HepG2 (cell line): ENCODE results near the gene ZMIZ1. TPM values are rescaled to one million over a fixed set of nuclear protein-coding genes. Genes with fewer than 3 reads are reported as not detected.
A peak's percentile ranks its signal among the peaks of the same experiment; 100 is the strongest.

Experiments used
- ATAC-seq: fragments of 200-7000 bp; cut with Tn5 transposase; 3 replicates; pipeline ENCODE4 v1.9.1; 2020; ENCODE audit warnings: mild to moderate bottlenecking, moderate library complexity
- BruUV-seq: library from RNA; stranded (reverse); fragments of 400-500 nt; replicated peaks from 2 replicates; lab custom pipeline; 2021; lab: Mats Ljungman, UMichigan
- CTCF ChIA-PET: fragments of 300-600 bp; formaldehyde crosslinking; extraction: SDS; loops from one replicate; lab custom pipeline; 2021; ENCODE audit warnings: low total read pairs, inconsistent platforms, low intra/inter-chr PET ratio; lab: Yijun Ruan, JAX
- POLR2A ChIA-PET: fragments of 350-600 bp; sonication (Branson Sonifier 250); formaldehyde crosslinking; loops from one replicate; lab custom pipeline; 2020; ENCODE audit warnings: antibody characterized with exemption, inconsistent platforms; lab: Yijun Ruan, JAX
- DNase-seq: peaks from one replicate; pipeline ENCODE4 v3.0.0-alpha.2; 2015; ENCODE audit warnings: low spot score
- FAIRE-seq: peaks from 3 replicates; lab custom pipeline; 2011; peaks lifted over from hg19 to GRCh38; lab: Jason Lieb, UNC
- H2AFZ ChIP-seq: one replicate; pipeline ENCODE4 v1.6.1; 2011; ENCODE audit warnings: low read length, inconsistent platforms
- H3K27ac ChIP-seq: fragments of 300-600 bp; 3 replicates; pipeline ENCODE4 v1.8.0; 2011; ENCODE audit warnings: mixed run types, mild to moderate bottlenecking, mixed read lengths, low read length, inconsistent platforms; ENCODE audit not compliant: insufficient read depth; ENCODE audit errors: extremely low read length
- H3K27me3 ChIP-seq, 2 experiments: fragments of 200-600 bp in 1 of 2; 2 replicates in 1 of 2; 3 replicates in 1 of 2; pipeline versions ENCODE4 v1.6.0 to v1.8.0; 2011; ENCODE audit warnings: low read length in 2 of 2, mild to moderate bottlenecking in 2 of 2, moderate library complexity in 2 of 2, inconsistent platforms in 1 of 2; ENCODE audit not compliant: insufficient read depth in 2 of 2, control insufficient read depth in 1 of 2
- H3K36me3 ChIP-seq, 2 experiments: fragments of 200-600 bp in 1 of 2; replicated peaks in 1 of 2; 2 replicates in 1 of 2; 3 replicates in 1 of 2; pipeline versions ENCODE4 v1.5.1 to v1.8.0; 2011; ENCODE audit warnings: low read length in 2 of 2, inconsistent platforms in 1 of 2; ENCODE audit not compliant: insufficient read depth in 2 of 2, control insufficient read depth in 1 of 2
- H3K4me1 ChIP-seq: 2 replicates; pipeline ENCODE4 v1.5.1; 2012; ENCODE audit warnings: low read length, inconsistent platforms; ENCODE audit not compliant: insufficient read depth
- H3K4me2 ChIP-seq: 2 replicates; pipeline ENCODE4 v1.6.0; 2011; ENCODE audit warnings: low read depth, low read length, inconsistent platforms
- H3K4me3 ChIP-seq, 3 experiments: fragments of 200-600 bp in 1 of 3; sonication (generic), shearing (Covaris generic) in 1 of 3; replicated peaks in 1 of 3; 2 replicates each; pipeline ENCODE4 v1.5.1; 2011 to 2016; ENCODE audit warnings: low read length in 3 of 3, inconsistent platforms in 2 of 3, low read depth in 2 of 3, mild to moderate bottlenecking in 2 of 3, control low read depth in 1 of 3, mixed read lengths in 1 of 3; ENCODE audit not compliant: insufficient read depth in 1 of 3
- H3K79me2 ChIP-seq: one replicate; pipeline ENCODE4 v1.6.1; 2011; ENCODE audit warnings: low read length, inconsistent platforms; ENCODE audit not compliant: insufficient read depth
- H3K9ac ChIP-seq: 2 replicates; pipeline ENCODE4 v1.6.0; 2011; ENCODE audit warnings: mild to moderate bottlenecking, low read depth, low read length, inconsistent platforms; ENCODE audit not compliant: insufficient read depth
- H3K9me3 ChIP-seq: 2 replicates; pipeline ENCODE4 v1.5.1; 2012; ENCODE audit warnings: mild to moderate bottlenecking, low read length
- H4K20me1 ChIP-seq: 2 replicates; pipeline ENCODE4 v1.6.0; 2011; ENCODE audit warnings: inconsistent platforms, mild to moderate bottlenecking, low read length, moderate library complexity; ENCODE audit not compliant: insufficient read depth
- FOXA1 ChIP-seq, 2 experiments: fragments of 450-650 bp in 1 of 2; sonication (generic) in 1 of 2; formaldehyde crosslinking in 1 of 2; IDR thresholded peaks; 2 replicates each; pipeline versions ENCODE4 v1.4.0 to v1.6.1; 2016 to 2020; ENCODE audit warnings: missing genetic modification reagents in 1 of 2
- FOXC1 ChIP-seq: sonication (generic); formaldehyde crosslinking; IDR thresholded peaks from 2 replicates; pipeline ENCODE4 v1.8.0; 2022; ENCODE audit warnings: mild to moderate bottlenecking, missing genetic modification reagents, borderline replicate concordance
- MAZ ChIP-seq, 2 experiments: sonication (generic) in 1 of 2; formaldehyde crosslinking in 1 of 2; IDR thresholded peaks; 2 replicates each; pipeline versions ENCODE4 v1.5.0 to v1.6.1; 2012 to 2020; ENCODE audit warnings: low read depth in 2 of 2, mild to moderate bottlenecking in 2 of 2, borderline replicate concordance in 1 of 2, improper control_type of control experiment in 1 of 2, low read length in 1 of 2, missing genetic modification reagents in 1 of 2, moderate library complexity in 1 of 2
- MLLT10 ChIP-seq: sonication (generic); formaldehyde crosslinking; IDR thresholded peaks from 2 replicates; pipeline ENCODE4 v1.4.0; 2020; ENCODE audit warnings: missing genetic modification reagents
- PAWR ChIP-seq: sonication (generic); formaldehyde crosslinking; IDR thresholded peaks from 2 replicates; pipeline ENCODE4 v1.4.0; 2020; ENCODE audit warnings: missing genetic modification reagents, mild to moderate bottlenecking, borderline replicate concordance
- PITX1 ChIP-seq: sonication (generic); formaldehyde crosslinking; IDR thresholded peaks from 2 replicates; pipeline ENCODE4 v1.5.1; 2020; ENCODE audit warnings: mild to moderate bottlenecking, missing genetic modification reagents
- RELA ChIP-seq: sonication (generic); formaldehyde crosslinking; IDR thresholded peaks from 2 replicates; pipeline ENCODE4 v1.4.0; 2020; ENCODE audit warnings: missing genetic modification reagents
- SALL1 ChIP-seq: sonication (generic); formaldehyde crosslinking; IDR thresholded peaks from 2 replicates; pipeline ENCODE4 v1.8.0; 2022; ENCODE audit warnings: mild to moderate bottlenecking, missing genetic modification reagents
- ZNF280B ChIP-seq: sonication (generic); formaldehyde crosslinking; IDR thresholded peaks from 2 replicates; pipeline ENCODE4 v1.5.0; 2020; ENCODE audit warnings: missing genetic modification reagents, mild to moderate bottlenecking, borderline replicate concordance
- ZNF33A ChIP-seq: sonication (generic); formaldehyde crosslinking; IDR thresholded peaks from 2 replicates; pipeline ENCODE4 v1.5.1; 2020; ENCODE audit warnings: missing genetic modification reagents, mild to moderate bottlenecking, moderate library complexity, borderline replicate concordance
- ZNF549 ChIP-seq: sonication (generic); formaldehyde crosslinking; IDR thresholded peaks from 2 replicates; pipeline ENCODE4 v1.5.0; 2020; ENCODE audit warnings: missing genetic modification reagents
- WGBS: methylation state at CpG from one replicate; pipeline ENCODE4 v1.1.6; 2017; ENCODE audit warnings: low lambda C conversion rate; 5-methylcytosine and 5-hydroxymethylcytosine counted together
- in situ Hi-C: cut with HindIII; loops from 2 replicates; pipeline ENCODE4 v1.10.0; 2017; ENCODE audit warnings: low pct_unique_long_range_greater_than_20kb; ENCODE audit not compliant: extremely low pct_ligation_motif_present
- intact Hi-C: fragments of 100-400 bp; cut with micrococcal nuclease; formaldehyde crosslinking; loops from one replicate; pipeline ENCODE4 v1.10.0; 2022; ENCODE audit not compliant: unreplicated experiment
- polyA plus RNA-seq, 8 experiments: library from polyadenylated mRNA; depleted of rRNA in 3 of 8; stranded (reverse) in 7 of 8; unstranded in 1 of 8; fragments of >200 nt; fragmentation: Illumina TruSeq in 4 of 8; extraction: Trizol in 4 of 8; gene quantifications; 2 replicates each; pipeline versions ENCODE4 v1.2.1 to v1.2.3, GENCODE V29; 2011 to 2016; ENCODE audit warnings: low read depth in 4 of 8, missing spikeins in 1 of 8, mixed read lengths in 1 of 8; ENCODE audit not compliant: insufficient read depth in 1 of 8
- total RNA-seq, 5 experiments: library from RNA; depleted of rRNA; stranded (reverse); fragments of >200 nt; fragmentation: Illumina TruSeq; extraction: Trizol; gene quantifications; 2 replicates each; pipeline ENCODE4 v1.2.3, GENCODE V29; 2016; ENCODE audit warnings: low read depth in 1 of 5
- TF ChIP-seq, protein P1 (sequence below): IDR thresholded peaks from 2 replicates; pipeline ENCODE4 v1.4.0; 2020; ENCODE audit warnings: mild to moderate bottlenecking, missing genetic modification reagents
- TF ChIP-seq, protein P2 (sequence below): sonication (generic); formaldehyde crosslinking; IDR thresholded peaks from 2 replicates; pipeline ENCODE4 v1.5.0; 2020; ENCODE audit warnings: mild to moderate bottlenecking, missing genetic modification reagents

The ZMIZ1 gene
- total and polyA plus RNA-seq, 2 of the 13 experiments (the other 11 are each of a cell fraction or from before 2014, with no cell fraction given): 5.3 to 10.2 TPM

- peak; percentile 48 for ATAC-seq
- H4K20me1 ChIP-seq: no peaks in the 10 kb centered on the region
- no peak overlapping the region; a peak in 1 of 6 replicates for H3K4me3 ChIP-seq
- POLR2A ChIA-PET: no interaction called here
- H2AFZ ChIP-seq: no peak overlapping the region
- BruUV-seq: no TSS peak
- H3K4me2 ChIP-seq: peak overlapping the region; percentile 31; the same call in 1 of the 2 replicates
- in situ Hi-C loops (no loop called here), intact Hi-C loops (loop anchor here (1.0 kb wide), 1 partner anchor 20 kb away; no protein-coding TSS in a partner anchor)
- FAIRE-seq: no peak
- CTCF ChIA-PET: no interaction called here
- peaks cover 47% of the 10 kb centered on the region for H3K4me1 ChIP-seq
- H3K9me3 ChIP-seq: no peaks in the 10 kb centered on the region
- H3K27ac ChIP-seq: no peak overlapping the region
- H3K27me3 ChIP-seq: peaks cover 0 to 24% of the 10 kb centered on the region in 2 experiments; a peak in 4 of 5 replicates
- DNase-seq: no peak
- H3K9ac ChIP-seq: no peak overlapping the region
- H3K79me2 ChIP-seq: no peaks in the 10 kb centered on the region
- H3K36me3 ChIP-seq: no peaks in the 10 kb centered on the region
- 55% methylated on average over 13 of the region's 18 CpGs for WGBS
- no peak for TF ChIP-seq ZNF33A
- TF ChIP-seq RELA (CRISPR knock-in tag): no peak
- no peak for TF ChIP-seq PITX1 (CRISPR knock-in tag)
- TF ChIP-seq ZNF549 (CRISPR knock-in tag): no peak
- no peak for TF ChIP-seq MLLT10 (CRISPR knock-in tag)
- no peak for TF ChIP-seq FOXC1 (CRISPR knock-in tag)
- peak; percentile 30; the same call in 1 of the 2 replicates for TF ChIP-seq ZNF280B (CRISPR knock-in tag)
- no peak for TF ChIP-seq FOXA1 (IDR thresholded peaks at IDR 0.05)
- TF ChIP-seq FOXA1 (CRISPR knock-in tag; IDR thresholded peaks at IDR 0.05): 0 out of 2 replicates have a peak, but pooled peaks have one; percentile 17
- TF ChIP-seq PAWR (CRISPR knock-in tag): no peak
- TF ChIP-seq MAZ (IDR thresholded peaks at IDR 0.05; ENCODE audit: borderline replicate concordance, low read depth, low read length): no peak
- no peak for TF ChIP-seq MAZ (CRISPR knock-in tag; IDR thresholded peaks at IDR 0.05; ENCODE audit: low read depth)
- TF ChIP-seq SALL1: peak; percentile 24; the same call in 1 of the 2 replicates
- TF ChIP-seq, protein P1, sequence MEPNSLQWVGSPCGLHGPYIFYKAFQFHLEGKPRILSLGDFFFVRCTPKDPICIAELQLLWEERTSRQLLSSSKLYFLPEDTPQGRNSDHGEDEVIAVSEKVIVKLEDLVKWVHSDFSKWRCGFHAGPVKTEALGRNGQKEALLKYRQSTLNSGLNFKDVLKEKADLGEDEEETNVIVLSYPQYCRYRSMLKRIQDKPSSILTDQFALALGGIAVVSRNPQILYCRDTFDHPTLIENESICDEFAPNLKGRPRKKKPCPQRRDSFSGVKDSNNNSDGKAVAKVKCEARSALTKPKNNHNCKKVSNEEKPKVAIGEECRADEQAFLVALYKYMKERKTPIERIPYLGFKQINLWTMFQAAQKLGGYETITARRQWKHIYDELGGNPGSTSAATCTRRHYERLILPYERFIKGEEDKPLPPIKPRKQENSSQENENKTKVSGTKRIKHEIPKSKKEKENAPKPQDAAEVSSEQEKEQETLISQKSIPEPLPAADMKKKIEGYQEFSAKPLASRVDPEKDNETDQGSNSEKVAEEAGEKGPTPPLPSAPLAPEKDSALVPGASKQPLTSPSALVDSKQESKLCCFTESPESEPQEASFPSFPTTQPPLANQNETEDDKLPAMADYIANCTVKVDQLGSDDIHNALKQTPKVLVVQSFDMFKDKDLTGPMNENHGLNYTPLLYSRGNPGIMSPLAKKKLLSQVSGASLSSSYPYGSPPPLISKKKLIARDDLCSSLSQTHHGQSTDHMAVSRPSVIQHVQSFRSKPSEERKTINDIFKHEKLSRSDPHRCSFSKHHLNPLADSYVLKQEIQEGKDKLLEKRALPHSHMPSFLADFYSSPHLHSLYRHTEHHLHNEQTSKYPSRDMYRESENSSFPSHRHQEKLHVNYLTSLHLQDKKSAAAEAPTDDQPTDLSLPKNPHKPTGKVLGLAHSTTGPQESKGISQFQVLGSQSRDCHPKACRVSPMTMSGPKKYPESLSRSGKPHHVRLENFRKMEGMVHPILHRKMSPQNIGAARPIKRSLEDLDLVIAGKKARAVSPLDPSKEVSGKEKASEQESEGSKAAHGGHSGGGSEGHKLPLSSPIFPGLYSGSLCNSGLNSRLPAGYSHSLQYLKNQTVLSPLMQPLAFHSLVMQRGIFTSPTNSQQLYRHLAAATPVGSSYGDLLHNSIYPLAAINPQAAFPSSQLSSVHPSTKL (CRISPR knock-in tag): no peak
- TF ChIP-seq, protein P2, sequence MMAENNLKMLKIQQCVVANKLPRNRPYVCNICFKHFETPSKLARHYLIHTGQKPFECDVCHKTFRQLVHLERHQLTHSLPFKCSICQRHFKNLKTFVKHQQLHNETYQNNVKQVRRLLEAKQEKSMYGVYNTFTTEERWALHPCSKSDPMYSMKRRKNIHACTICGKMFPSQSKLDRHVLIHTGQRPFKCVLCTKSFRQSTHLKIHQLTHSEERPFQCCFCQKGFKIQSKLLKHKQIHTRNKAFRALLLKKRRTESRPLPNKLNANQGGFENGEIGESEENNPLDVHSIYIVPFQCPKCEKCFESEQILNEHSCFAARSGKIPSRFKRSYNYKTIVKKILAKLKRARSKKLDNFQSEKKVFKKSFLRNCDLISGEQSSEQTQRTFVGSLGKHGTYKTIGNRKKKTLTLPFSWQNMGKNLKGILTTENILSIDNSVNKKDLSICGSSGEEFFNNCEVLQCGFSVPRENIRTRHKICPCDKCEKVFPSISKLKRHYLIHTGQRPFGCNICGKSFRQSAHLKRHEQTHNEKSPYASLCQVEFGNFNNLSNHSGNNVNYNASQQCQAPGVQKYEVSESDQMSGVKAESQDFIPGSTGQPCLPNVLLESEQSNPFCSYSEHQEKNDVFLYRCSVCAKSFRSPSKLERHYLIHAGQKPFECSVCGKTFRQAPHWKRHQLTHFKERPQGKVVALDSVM: no peak
Observed at GRCh38 chr10:79027147-79028055, 41.4 kb upstream of the ZMIZ1 start.
